GM12891 (cell line): Measurements from ENCODE around the gene NPIPA5.
"Not testable (repeated sequence)": the region's sequence is repeated elsewhere in the genome, so short reads cannot be mapped to it uniquely, and the experiment has no call there.

Experiments used
- PAX5 ChIP-seq: IDR thresholded peaks from 2 replicates; pipeline ENCODE4 v1.6.1; 2011; ENCODE audit warnings: low read length, moderate library complexity, mild to moderate bottlenecking; ENCODE audit not compliant: insufficient read depth, severe bottlenecking
- POLR2A ChIP-seq: IDR thresholded peaks from 2 replicates; pipeline ENCODE4 v1.6.1; 2011; ENCODE audit warnings: low read depth, low read length, control low read depth
- POLR2AphosphoS5 ChIP-seq: IDR thresholded peaks from 2 replicates; pipeline ENCODE4 v1.6.1; 2011; ENCODE audit warnings: low read depth, low read length, control low read depth
- POU2F2 ChIP-seq: IDR thresholded peaks from 2 replicates; pipeline ENCODE4 v1.6.1; 2011; ENCODE audit warnings: low read depth, mild to moderate bottlenecking, control low read depth, low read length, moderate library complexity
- SPI1 ChIP-seq: IDR thresholded peaks from 2 replicates; pipeline ENCODE4 v1.6.1; 2011; ENCODE audit warnings: low read depth, low read length, control low read depth
- TAF1 ChIP-seq: IDR thresholded peaks from 2 replicates; pipeline ENCODE4 v1.6.1; 2011; ENCODE audit warnings: low read depth, low read length, control low read depth

DNA sequence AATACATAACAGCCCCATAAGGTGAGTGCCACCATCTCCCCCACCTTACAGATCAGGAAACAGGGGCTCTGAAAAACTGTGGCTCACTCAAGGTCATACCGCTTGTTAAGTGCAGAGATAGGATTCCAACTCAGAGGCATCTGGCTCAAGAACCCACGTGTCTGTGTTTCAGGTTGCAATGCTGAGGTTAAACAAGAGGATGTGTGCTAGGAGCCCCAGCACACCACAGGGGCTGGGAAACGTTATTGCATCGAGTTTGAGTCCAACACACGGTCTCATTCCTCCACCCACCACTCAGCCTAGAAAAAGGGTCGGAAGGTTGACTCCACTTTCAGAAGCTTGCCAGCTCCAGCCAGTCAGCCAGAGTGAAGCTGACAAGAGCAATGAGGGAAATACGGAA, 29.4 kb downstream of the NPIPA5 start:
- TF ChIP-seq POLR2A, POLR2AphosphoS5, TAF1, POU2F2, SPI1, PAX5: not testable (repeated sequence)
